ENCODE measurements around the gene DPY19L1.
"Not testable (repeated sequence)": the region's sequence is repeated elsewhere in the genome, so short reads cannot be mapped to it uniquely, and the experiment has no call there.

DPY19L1 gene

DNA sequence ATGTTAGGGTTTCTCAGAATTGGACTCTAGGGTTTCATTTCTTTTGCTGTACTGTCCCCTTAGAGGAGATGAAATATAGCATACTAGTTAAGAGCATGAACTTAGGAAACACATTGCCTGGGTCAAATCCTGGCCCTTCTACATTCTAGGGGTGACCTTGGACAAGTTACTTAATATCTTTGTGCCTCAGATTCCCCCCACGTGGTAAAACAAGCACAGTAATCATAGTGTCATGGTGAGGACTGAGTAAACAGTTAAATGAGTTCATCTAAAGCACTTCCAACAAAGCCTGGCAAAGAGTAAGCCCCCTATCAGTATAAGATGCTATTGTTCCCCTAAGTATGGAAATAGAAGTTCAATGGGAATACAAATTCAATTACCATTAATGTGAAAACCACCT, 5.1 kb downstream of the DPY19L1 start:
- DNase-seq: no peak

DNA sequence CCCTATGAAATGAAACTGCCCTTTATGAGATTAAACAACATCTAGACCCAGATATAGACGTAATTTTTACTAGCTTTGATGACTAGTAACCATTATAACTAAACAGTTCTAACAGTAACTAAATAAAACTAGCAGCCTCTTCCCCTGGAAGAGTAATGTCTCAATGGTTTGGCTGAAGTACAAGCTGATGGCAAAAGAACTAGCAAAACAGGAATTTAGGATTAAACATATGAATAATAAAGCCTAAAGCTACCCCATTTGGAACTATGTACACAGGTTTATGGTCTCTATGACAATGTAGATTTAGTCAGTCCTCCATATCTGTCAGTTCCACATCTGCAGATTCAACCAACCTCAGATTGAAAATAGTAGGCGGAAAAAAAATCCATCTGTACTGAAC, 6.4 kb downstream of the DPY19L1 start:
- no peak for DNase-seq

DNA sequence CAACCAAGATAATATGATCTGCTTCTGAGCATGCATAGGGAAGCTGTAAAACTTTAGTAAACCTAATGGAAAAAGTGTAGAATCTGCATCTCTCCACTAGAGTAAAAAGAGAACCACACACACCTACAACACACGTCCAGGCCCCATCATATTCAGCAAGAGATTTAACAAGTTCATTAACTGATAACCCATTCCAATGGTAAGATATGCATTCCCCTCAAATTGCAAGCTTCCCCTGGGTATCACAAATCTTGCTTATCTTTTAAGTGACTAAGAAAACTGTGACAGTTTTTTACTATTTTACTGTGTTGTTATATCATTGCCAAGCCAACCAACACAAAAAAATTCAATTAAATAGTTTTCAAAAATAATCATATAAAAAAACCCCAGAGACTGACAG, 8.0 kb downstream of the DPY19L1 start:
- DNase-seq: no peak

DNA sequence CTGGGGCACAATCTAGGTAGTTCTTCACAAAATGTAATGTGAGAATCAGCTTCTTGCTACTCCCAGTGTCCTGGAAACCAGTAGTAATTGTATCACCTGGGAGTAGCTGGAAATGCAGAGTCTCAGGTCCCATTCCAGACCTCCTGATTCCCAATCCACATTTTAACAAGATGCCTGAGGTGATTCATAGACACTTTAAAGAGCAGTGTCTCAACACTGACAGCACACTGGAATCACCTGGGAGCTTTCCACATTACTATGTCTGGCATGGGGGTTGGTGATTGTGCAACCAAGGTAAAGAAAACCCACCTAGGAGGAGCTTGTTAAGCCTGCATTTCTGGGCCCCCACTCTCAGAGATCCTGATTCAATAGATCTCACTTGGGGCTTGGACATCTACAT, 11.1 kb downstream of the DPY19L1 start:
- no peak for DNase-seq

DNA sequence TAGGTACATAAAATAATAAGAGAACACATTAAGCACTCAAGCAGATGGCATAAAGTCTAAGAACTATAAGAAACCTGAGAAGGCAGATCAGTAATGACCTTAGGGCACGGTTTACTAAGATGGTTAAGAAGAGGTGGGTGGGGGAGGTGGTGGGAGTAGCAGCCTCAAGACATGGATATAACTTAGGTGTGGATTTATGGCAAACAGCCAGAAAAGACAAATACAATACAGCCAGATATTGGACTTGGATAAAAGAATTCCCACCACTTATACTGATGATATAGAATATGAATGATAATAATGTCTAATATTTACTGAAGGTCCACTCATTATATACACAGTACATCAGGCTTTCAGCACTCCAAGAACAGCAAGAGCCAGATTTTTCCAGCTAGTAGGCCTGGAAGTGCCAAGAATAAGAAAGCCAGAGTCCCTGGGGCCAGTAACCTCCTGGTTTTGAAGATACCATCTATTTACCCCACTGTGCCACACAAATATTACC, 11.9 kb downstream of the DPY19L1 start:
- no peak for DNase-seq

DNA sequence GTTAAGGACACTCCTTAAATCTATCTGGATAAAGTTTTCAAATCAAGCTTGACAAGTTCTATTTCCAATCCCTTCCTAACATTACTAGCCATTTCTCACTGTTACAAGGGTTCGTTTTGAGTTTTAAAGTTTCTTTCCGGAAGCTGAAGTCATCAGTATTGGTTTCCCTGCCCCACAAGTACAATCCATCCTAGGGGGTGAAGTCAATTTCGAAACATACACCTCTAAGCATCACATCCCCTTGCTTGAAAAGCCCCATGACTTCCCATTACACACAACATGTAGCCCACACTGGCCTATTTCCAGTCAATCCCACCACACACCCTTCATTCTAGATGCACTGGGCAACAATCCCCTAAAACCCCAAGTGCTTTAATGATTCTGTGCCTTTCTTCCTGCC, 13.0 kb downstream of the DPY19L1 start:
- DNase-seq: no peak

DNA sequence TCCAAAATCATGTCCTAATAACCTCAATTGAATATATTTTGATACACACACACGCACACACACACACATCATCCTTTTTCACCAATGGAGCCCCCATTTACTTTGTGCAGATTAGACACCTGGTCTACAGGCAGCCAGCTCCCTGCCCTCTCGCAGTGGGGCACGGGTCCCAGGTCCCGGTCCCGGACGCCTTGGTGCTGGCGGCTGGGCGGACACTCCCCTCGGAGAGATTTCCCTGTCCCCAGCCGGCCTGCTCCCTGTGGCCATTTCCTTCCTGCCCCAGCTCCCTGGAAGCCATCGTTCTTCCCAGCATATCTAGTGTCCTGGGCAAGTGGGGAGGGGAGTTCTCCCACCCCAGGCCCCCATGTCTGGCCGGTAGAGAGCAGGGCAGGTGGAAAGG, 14.6 kb downstream of the DPY19L1 start:
- DNase-seq: no peak

DNA sequence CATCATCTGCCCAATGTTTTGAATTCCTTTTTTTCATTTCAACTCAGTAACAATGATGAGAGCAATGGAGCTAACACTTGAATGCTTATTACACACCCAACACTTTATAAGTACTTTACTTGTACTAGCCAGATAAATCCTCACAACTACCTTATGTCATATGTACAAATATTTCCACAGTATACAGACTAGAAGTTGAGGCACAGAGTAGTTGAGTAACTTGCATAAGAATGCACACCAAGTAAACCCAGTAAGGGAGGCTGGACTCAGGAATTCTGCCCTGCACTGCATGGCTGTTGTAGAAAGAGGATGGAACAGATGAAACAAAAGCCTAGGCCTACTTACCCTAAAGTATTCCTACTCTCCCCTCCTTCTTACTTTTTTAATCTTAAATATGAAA, 15.8 kb downstream of the DPY19L1 start:
- DNase-seq: no peak

DNA sequence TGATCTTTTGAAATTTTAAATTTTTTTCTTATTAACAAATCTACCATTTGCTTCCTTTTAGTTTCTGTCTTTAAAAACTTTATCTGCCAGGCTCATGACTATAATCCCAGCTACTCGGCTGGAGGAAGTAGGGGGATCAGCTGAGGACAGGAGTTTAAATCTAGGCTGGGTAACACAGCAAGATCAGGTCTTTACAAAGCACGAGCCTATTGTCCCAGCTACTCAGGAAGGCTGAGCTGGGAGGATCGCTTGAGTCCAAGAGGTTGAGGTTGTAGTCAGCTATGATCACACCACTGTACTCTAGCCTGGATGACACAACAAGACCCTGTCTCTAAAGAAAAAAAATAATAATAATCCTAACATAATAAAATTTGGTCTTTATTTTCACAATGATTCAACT, 17.5 kb downstream of the DPY19L1 start:
- DNase-seq: no peak

DNA sequence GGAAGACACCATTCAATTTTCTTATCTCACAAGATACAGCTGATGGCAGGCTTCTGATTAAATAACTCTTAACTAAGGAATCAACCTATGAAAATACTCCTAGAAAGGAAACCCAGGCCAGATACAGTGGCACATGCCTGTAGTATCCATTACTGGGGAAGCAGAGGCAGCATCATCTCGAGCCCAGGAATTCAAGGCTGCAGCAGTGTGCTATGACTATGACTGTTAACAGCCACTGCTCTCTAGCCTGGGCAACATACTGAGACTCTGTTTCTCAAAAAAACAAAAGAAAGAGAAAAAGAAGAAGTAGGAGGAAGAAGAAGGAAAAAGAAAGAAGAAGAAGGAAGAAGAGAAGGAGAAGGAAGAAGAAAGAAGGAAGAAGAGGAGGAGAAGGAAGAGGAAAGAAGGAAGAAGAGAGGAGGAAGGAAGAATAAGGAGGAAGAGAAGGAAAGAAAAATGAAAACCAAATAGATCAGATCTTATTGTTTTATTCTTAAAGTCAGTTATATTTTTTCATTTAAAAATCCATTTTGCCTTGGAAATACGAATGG, 18.0 kb downstream of the DPY19L1 start:
- DNase-seq: no peak

DNA sequence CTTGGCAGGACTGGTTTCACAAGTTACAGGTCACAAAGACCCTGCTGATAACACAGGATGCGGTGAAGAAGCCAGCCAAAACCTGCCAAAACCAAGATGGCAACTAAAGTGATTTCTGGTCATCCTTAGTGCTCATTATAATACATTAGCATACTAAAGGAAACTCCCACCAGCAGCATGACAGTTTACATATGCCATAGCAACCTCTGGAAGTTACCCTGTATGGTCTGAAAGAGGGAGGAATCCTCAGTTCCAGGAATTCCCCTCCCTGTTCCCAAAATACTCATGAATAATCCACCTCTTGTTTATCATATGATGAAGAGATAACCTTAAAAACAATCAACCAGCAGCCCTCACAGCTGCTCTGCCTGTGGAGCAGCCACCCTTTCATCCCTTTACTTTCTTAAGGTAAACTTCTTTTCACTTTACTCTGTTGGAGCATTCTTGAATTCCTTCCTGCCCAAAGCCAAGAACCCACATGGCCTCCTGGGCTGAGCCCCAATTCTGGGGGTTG, 21.9 kb downstream of the DPY19L1 start:
- no peak for DNase-seq

DNA sequence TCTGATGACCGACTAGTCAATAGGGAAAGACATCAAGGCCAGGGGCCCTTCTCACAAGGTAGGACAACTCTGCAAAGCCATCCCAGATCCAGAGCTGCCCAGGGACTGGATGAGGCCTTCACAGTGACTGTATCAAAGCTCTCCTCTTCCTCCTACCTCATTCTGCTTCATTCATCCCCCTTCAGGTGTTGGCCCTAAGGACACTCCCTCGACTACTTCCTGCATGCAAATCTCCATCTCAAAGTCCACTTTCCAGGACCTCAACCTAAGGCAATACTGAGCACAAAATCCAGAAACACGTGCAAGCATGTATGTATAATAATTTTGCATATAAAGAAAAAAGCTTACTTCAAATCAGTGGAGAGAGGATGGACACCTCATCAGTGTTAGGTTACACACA, 25.1 kb downstream of the DPY19L1 start:
- no peak for DNase-seq

DNA sequence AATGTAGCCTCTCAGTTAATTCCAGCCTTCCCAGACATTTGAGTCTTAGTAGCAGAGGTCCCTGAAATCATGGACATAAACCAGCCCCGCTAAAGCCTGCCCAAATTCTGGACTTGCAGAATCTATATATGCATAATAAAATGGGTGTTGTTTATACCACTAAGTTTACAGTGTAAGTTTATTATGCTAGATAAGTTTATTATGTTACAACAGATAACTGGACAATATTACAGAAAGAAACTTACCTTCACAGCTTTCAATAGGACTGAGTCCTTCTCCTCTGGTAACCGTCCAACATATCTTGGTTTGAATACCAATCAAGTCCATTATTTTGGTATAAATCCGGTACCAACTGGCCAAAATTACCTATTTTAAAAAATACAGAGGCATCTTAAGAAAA, 26.2 kb downstream of the DPY19L1 start:
- DNase-seq: no peak

DNA sequence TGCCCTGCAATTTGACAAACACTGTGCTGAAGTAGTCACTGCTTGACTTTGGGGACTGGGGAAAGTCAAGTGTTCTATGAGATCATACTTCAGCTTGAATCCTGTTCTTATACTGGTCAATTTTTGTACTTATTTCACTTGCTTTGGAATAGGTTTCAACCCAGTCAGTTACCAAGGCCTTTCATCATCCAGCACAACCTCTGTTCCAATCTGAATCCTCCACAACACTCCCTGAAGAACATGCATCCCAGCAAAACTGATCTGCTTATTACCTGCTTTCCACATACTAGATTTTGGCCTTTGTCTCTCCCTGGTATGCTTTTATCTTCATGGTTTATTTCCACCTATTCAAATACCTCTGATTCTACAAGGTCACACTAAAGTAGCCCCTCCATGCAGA, 29.5 kb downstream of the DPY19L1 start:
- no peak for DNase-seq

DNA sequence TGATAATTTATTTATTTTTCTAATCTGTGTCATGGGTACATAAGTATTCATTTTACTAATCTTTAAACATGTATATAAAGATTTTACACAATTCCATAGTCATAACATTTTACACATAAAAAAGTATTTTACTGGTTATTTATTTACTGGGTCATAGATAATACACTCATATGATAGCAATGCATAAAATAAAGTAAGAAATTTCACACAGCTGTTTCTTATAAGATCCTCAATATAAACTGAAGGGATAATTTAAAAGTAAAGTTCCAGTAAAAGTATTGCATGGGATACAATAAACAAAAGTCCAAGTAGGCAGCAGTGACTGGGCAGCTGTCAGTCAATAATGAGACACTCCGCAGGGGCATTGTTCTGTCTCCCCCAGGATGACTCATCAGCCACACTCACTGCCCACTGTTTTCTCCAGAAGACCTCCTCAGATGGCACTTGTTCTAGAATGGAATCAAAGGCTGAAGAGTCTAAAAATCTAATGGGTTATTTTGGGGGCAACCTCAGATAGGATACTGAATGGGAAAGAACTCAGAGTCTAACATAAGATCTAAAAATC, 32.7 kb downstream of the DPY19L1 start:
- DNase-seq: no peak

DNA sequence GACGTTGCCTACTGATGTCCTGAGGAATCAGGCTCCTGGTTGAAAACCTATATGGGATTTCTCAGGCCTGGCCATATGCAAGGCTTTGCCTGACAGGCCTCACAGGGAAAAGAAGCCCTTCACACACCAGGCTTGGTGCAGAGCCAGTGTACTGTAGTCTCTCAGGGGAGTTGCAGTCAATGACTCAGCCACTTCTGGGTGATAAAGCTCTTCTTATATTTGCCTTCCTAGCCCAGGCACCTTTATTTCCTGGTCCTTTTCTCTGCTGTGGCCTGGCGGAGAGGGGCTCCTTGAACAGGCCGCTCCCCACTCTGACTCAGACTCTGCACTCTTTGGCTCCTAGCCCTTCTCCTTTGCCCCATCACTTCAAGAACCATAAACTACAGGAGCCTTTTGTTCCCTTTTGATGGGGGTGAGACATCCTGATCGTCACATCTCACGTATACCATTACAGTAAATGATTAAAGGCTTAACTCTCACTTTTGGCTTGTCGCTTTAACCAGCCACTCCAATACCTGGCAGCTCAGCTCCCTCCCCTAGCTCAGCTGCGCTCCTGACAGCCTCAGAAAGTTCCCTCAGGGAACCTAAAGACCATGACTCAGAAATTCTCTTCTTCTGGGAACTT, 33.5 kb downstream of the DPY19L1 start:
- peak; percentile 31 for DNase-seq

DNA sequence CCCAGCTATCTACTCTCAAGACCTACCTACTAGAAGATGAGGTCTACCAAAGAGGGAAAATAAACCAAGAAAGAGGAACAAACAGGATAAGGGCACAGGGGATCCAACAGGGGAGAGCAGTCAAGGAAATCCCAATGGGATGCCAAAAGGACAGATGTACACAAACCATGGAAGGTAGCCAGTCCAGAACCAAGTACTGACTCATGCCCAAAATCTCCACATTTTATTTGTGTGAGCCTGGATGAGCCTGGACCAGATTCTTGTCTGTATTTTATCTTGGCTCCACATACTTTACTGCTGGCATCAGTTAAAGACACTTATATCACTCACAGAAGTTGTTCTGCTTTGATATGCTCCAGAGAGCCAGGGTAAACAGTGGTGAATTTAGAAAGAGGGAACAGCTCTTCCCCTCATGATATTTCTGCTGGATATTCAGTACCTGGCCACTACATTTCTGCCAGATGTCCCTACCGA, 34.1 kb downstream of the DPY19L1 start:
- DNase-seq: not testable (repeated sequence)

DNA sequence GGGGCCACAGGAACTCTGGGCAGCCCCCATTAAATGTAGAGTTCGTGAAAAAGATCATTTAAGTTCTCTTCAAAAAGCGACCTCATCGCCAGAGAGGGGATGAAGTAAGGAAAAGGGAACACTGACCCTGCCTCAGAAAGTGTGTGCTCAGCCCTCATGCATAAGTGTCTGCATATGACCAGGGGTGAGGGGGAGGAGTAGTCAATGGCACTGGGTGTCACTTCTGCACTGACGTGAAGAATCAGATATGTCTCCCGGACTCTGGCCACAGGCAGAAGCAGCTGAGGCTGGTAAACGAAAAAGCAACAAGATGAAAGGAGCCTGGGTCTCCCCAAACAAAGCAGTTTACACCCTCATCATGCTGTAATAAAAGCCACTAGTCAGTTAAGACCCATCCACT, 39.0 kb downstream of the DPY19L1 start:
- not testable (repeated sequence) for DNase-seq

DNA sequence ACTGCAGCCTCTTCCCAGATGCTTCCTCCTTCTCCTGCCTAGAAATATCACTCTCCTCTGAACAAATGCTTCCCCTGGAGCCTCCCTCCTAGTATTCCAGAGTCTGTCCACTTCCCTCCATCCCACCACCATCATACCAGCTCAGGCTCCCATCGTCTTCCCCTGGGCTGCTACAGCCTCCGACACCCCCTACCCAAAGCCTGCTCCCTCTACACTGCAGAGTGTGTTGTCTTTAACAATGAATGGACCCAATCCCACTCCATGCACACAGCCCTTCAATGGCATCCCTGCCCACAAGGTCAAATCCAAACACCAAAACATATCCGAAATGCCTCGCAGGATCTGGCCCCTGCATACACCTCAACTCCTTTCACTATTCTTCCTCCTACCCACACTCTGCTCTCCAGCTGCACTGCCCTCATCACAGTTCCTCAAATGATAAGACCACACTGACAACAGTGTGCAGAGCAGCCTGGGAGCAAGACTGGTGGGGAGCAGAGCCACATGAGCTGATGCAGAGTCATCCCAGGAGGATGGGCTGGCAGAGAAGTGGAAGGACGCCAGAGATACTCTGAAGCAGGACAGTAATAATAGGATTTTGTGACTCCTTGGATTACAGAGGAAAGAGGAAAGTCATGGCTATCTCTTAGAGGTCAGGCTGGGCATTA, 40.7 kb downstream of the DPY19L1 start:
- DNase-seq: not testable (repeated sequence)

DNA sequence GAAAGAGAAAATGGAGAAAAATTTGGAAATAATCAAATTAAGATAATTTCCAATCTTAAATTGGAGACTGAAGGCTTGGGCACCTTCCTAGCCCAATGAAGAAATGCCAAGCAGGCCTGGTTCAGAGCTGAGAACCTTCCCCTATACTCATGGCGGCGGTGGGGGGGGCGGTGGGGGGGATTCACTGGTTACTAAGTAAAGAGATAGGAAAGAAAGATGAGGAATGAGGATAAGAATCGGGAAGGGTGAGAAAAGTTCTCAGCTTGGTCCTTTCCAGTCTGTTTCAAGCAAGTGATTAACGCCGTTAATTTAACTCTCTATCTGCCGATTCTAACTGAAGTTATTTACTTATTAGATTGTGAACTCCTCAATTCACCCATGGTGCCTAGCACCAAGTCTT, 41.5 kb downstream of the DPY19L1 start:
- no peak for DNase-seq

DNA sequence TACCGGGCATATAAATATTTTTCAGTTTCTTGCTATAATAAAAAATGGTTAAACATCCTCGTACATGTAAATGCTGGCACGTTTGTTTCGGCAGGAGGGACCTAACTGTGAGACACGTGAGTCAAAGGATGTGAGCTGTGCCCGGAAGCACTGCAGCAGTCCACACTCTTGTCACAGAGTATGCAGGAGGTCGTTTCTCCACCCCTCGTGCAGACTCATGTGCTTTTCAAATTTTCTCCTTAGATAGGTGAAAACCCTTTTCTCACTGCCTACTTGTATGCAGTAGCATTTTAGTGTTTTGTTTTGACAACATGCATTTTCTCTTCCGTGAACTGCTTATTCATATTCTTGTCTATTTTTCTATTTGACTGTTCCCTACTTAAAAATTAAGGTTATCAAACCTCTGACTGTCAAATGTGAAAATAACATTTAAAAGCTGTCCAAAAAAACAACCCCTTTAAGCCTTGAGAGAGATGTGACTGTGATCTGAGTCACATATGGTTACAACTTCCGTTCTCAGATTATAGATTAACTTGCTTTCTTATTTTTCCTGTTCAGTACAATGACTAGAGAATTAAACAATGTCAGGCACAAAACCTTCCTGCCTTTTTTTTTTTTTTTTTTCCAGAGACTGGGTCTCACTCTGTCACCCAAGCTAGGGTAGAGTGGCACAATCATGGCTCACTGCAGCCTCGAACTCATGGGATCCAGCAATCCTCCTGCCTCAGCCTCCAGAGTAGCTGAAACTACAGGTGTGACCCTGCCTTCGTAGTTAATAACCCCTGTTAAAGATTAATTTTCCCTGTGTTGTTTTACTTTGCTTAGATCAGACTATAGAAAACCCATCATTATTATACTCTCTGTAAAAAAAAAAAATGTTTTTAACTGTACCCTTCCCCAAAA, 45.1 kb downstream of the DPY19L1 start:
- no peak for DNase-seq

DNA sequence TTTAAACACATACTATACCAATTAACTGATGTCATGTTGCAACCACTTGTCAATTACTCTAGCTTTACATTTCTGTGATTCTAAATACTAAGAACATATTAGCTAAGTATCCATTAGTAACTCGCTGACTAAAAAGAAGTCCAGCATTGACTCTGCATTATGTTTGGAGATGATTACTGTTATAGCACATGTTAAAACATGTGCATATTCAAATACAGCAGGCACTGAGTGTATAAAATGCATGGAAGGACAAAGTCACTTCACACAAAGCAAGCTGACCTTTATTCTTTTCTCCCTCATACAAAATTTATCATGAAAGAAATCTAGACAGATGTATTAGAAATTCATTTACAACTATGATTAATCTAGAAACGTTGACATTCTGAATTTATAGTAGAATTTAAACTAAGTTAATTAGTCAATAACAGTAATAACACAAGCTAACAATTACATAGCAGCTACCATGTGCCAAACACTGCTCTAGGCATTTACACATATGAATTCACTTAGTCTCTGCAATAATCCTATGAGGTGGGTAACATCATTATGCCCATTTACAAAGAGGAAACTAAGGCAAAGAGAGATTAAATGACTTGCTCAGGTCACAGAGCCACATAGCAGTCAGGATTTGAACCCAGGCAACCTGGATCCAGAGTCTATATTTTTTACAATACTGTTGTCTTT, 48.7 kb downstream of the DPY19L1 start:
- DNase-seq: not testable (repeated sequence)

Data from NCI-H1105 treated with DMSO at 0.1 percent for 48 hours (cell line).